Lower leg skin (tissue), 3 donors: Measurements from ENCODE around the gene FRAT1.

Source experiments
- POLR2A ChIP-seq, 2 donors: fragments of 450-650 bp; IDR thresholded peaks; one replicate each; pipeline ENCODE4 v1.6.1; 2016 to 2017; ENCODE audit warnings: antibody characterized with exemption in 2 of 2, mild to moderate bottlenecking in 1 of 2, moderate library complexity in 1 of 2
- TF ChIP-seq, protein P1 (sequence below), 3 donors: fragments of 450-650 bp; IDR thresholded peaks; one replicate each; pipeline ENCODE4 v1.5.1; 2016; ENCODE audit warnings: antibody characterized with exemption in 3 of 3, mild to moderate bottlenecking in 3 of 3, moderate library complexity in 2 of 3

DNA sequence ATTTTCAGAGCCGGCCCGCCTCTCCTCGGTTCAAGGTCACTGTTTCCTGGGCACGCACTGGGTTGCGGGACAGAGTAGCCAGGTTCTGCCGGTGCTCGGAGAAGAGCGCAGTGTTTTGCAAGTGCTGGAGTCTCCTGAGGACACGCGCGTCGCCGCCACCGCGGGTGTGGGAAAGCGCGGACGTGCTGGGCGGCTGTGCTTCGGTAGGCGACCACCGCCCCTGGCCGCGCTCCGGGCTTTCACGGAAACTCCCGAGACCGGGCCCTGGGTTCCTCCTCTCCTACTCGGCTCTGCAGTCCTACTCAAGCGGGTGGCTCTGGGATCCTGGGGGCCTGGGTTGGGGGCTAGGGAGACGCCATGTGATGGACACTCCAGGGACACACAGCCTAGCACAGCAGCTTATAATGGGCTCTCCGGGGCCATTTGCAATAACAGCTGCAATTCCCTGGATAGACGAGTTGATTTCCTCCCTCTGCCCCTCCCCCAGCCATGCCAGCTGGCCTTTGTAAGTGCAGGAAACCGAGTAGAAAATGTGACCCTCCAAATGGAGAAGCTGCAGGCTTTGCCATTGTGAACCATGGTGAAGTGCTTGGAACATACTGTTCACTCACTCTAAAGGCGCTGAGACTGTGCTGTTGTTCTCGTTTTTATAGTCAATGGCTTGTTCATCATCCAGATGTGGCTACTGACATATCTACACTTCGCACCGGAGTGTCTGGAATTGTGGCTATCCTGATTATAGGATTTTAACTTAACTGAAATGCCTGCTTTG is 2.1 kb downstream of the FRAT1 start:
- no peak for TF ChIP-seq POLR2A (IDR thresholded peaks at IDR 0.05)
- TF ChIP-seq, protein P1, sequence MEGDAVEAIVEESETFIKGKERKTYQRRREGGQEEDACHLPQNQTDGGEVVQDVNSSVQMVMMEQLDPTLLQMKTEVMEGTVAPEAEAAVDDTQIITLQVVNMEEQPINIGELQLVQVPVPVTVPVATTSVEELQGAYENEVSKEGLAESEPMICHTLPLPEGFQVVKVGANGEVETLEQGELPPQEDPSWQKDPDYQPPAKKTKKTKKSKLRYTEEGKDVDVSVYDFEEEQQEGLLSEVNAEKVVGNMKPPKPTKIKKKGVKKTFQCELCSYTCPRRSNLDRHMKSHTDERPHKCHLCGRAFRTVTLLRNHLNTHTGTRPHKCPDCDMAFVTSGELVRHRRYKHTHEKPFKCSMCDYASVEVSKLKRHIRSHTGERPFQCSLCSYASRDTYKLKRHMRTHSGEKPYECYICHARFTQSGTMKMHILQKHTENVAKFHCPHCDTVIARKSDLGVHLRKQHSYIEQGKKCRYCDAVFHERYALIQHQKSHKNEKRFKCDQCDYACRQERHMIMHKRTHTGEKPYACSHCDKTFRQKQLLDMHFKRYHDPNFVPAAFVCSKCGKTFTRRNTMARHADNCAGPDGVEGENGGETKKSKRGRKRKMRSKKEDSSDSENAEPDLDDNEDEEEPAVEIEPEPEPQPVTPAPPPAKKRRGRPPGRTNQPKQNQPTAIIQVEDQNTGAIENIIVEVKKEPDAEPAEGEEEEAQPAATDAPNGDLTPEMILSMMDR (IDR thresholded peaks at IDR 0.05), result no peak
